Neural cell (in vitro differentiated cells): ENCODE results near the gene KIF20B. TPM values are rescaled to one million over a fixed set of nuclear protein-coding genes. Genes with fewer than 3 reads are reported as not detected.

Source experiments
- H2AFZ ChIP-seq: fragments of 200-600, 300-800 bp; sonication (generic), shearing (Covaris generic); 2 replicates; pipeline ENCODE4 v1.6.0; 2014; ENCODE audit warnings: low read depth, mild to moderate bottlenecking, antibody characterized with exemption, low read length, moderate library complexity
- H3F3A ChIP-seq: fragments of 200-600 bp; shearing (Covaris generic); 2 replicates; pipeline ENCODE4 v1.6.1; 2016; ENCODE audit warnings: mild to moderate bottlenecking, moderate library complexity, mixed read lengths, antibody characterized with exemption, low read length; ENCODE audit not compliant: insufficient read depth, poor library complexity, severe bottlenecking
- H3K27ac ChIP-seq: fragments of 200-600, 300-800 bp; sonication (generic), shearing (Covaris generic); 2 replicates; pipeline ENCODE4 v1.5.1; 2014; ENCODE audit warnings: mild to moderate bottlenecking, low read length, moderate library complexity
- H3K27me3 ChIP-seq: fragments of 300-800, 200-600 bp; sonication (generic), shearing (Covaris generic); 2 replicates; pipeline ENCODE4 v1.6.0; 2014; ENCODE audit warnings: mild to moderate bottlenecking, low read depth, low read length, moderate library complexity; ENCODE audit not compliant: insufficient read depth
- H3K36me3 ChIP-seq: fragments of 300-800, 200-600 bp; sonication (generic), shearing (Covaris generic); 2 replicates; pipeline ENCODE4 v1.5.1; 2014; ENCODE audit warnings: mild to moderate bottlenecking, antibody characterized with exemption, low read length, moderate library complexity; ENCODE audit not compliant: insufficient read depth
- H3K4me2 ChIP-seq: fragments of 300-800, 200-600 bp; sonication (generic), shearing (Covaris generic); 2 replicates; pipeline ENCODE4 v1.6.0; 2014; ENCODE audit warnings: mild to moderate bottlenecking, low read length
- H3K4me3 ChIP-seq: fragments of 300-800, 200-600 bp; sonication (generic), shearing (Covaris generic); 2 replicates; pipeline ENCODE4 v1.5.1; 2014; ENCODE audit warnings: mild to moderate bottlenecking, low read length, moderate library complexity
- H3K79me2 ChIP-seq: fragments of 200-600 bp; shearing (Covaris generic); replicated peaks from 2 replicates; pipeline ENCODE4 v1.6.0; 2014; ENCODE audit warnings: mild to moderate bottlenecking, low read length, moderate library complexity; ENCODE audit not compliant: insufficient read depth
- H3K9ac ChIP-seq: fragments of 300-800, 200-600 bp; sonication (generic), shearing (Covaris generic); 2 replicates; pipeline ENCODE4 v1.6.1; 2016; ENCODE audit warnings: mild to moderate bottlenecking, low read length, mixed read lengths
- H3K9me2 ChIP-seq: fragments of 200-600 bp; shearing (Covaris generic); 2 replicates; pipeline ENCODE4 v1.6.1; 2016; ENCODE audit warnings: mild to moderate bottlenecking, low read length, mixed read lengths; ENCODE audit not compliant: insufficient read depth
- H3K9me3 ChIP-seq: fragments of 200-600, 300-800 bp; sonication (generic), shearing (Covaris generic); 2 replicates; pipeline ENCODE4 v1.6.1; 2016; ENCODE audit warnings: mild to moderate bottlenecking, mixed run types, low read length, moderate library complexity, mixed read lengths
- H4K20me1 ChIP-seq: fragments of 200-600 bp; shearing (Covaris generic); 2 replicates; pipeline ENCODE4 v1.6.1; 2016; ENCODE audit warnings: mild to moderate bottlenecking, mixed run types; ENCODE audit not compliant: insufficient read depth
- CTCF ChIP-seq: fragments of 450-650 bp; IDR thresholded peaks from 2 replicates; pipeline ENCODE4 v1.5.1; 2014; ENCODE audit warnings: antibody characterized with exemption, mild to moderate bottlenecking, moderate library complexity; ENCODE audit not compliant: poor library complexity, severe bottlenecking
- EP300 ChIP-seq: fragments of 450-650 bp; conservative IDR thresholded peaks from 2 replicates; pipeline ENCODE4 v1.6.1; 2014; ENCODE audit warnings: antibody characterized with exemption, mild to moderate bottlenecking, moderate library complexity; ENCODE audit not compliant: poor library complexity, severe bottlenecking
- EZH2 ChIP-seq: fragments of 200-600, 300-800 bp; shearing (Covaris generic), sonication (generic); IDR thresholded peaks from 2 replicates; pipeline ENCODE4 v1.6.1; 2014; ENCODE audit warnings: antibody characterized with exemption, low read length, borderline replicate concordance, mild to moderate bottlenecking; ENCODE audit not compliant: insufficient read depth, poor library complexity, severe bottlenecking
- MXI1 ChIP-seq: fragments of 450-650 bp; conservative IDR thresholded peaks from 2 replicates; pipeline ENCODE4 v1.6.1; 2014; ENCODE audit warnings: antibody characterized with exemption, mild to moderate bottlenecking; ENCODE audit not compliant: poor library complexity, severe bottlenecking
- POLR2AphosphoS5 ChIP-seq: IDR thresholded peaks from 2 replicates; pipeline ENCODE4 v1.6.1; 2012
- RAD21 ChIP-seq: fragments of 450-650 bp; conservative IDR thresholded peaks from 2 replicates; pipeline ENCODE4 v1.6.1; 2014; ENCODE audit warnings: antibody characterized with exemption, mild to moderate bottlenecking, moderate library complexity
- REST ChIP-seq: IDR thresholded peaks from 2 replicates; pipeline ENCODE4 v1.6.1; 2012; ENCODE audit warnings: borderline replicate concordance
- SMC3 ChIP-seq: fragments of 450-650 bp; conservative IDR thresholded peaks from 2 replicates; pipeline ENCODE4 v1.6.1; 2014; ENCODE audit warnings: antibody characterized with exemption, mild to moderate bottlenecking, moderate library complexity; ENCODE audit not compliant: poor library complexity
- TAF1 ChIP-seq: IDR thresholded peaks from 2 replicates; pipeline ENCODE4 v1.6.1; 2012; ENCODE audit warnings: low read depth
- polyA plus RNA-seq: library from polyadenylated mRNA; depleted of rRNA; stranded (reverse); fragments of >200 nt; gene quantifications from 2 replicates; pipeline ENCODE4 v1.2.3, GENCODE V29; 2014

Gene KIF20B
- polyA plus RNA-seq, 1 donor from 2014 or later, result 3.9 TPM

DNA sequence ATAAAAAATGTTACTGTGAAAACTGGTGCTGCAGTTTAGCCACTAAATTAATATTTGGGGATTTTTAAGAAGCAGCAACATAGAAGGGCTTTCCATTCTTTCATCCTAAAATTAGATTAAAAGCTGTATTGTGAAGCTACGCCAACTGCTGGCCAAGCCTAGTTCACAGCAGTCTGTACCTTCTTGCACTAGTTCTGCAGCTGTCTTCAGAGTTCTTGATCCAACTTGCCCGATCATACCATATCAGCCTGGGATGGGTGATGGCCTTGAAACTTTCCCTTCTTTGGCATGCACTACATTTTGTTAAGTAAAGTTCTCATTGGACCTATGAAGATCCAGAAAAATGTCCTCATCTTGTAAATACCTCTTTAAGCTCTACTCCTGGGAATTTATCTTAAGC lies 36.1 kb upstream of the KIF20B start:
- no peaks in the 10 kb centered on the region for H4K20me1 ChIP-seq
- H3K27me3 ChIP-seq, result no peaks in the 10 kb centered on the region
- no peak overlapping the region for H3K27ac ChIP-seq
- H3K9me2 ChIP-seq, result no peaks in the 10 kb centered on the region
- no peak for TF ChIP-seq POLR2AphosphoS5
- no peak for TF ChIP-seq EZH2
- no peak for TF ChIP-seq MXI1
- no peak for TF ChIP-seq RAD21
- TF ChIP-seq CTCF, result no peak
- no peak for TF ChIP-seq TAF1
- TF ChIP-seq SMC3, result no peak
- TF ChIP-seq EP300, result no peak
- no peak for TF ChIP-seq REST
- no peak overlapping the region for H2AFZ ChIP-seq
- H3F3A ChIP-seq, result no peaks in the 10 kb centered on the region
- H3K4me3 ChIP-seq, result no peak overlapping the region
- H3K79me2 ChIP-seq, result no peaks in the 10 kb centered on the region
- H3K9ac ChIP-seq, result no peak overlapping the region
- H3K9me3 ChIP-seq, result no peaks in the 10 kb centered on the region
- no peaks in the 10 kb centered on the region for H3K36me3 ChIP-seq
- no peak overlapping the region for H3K4me2 ChIP-seq

- no peaks in the 10 kb centered on the region for H3K27me3 ChIP-seq
- H3K27ac ChIP-seq, result no peak overlapping the region
- H3K9me2 ChIP-seq, result no peaks in the 10 kb centered on the region
- H3F3A ChIP-seq, result no peaks in the 10 kb centered on the region
- no peak overlapping the region for H3K9ac ChIP-seq
- H3K4me3 ChIP-seq, result no peak overlapping the region
- H2AFZ ChIP-seq, result no peak overlapping the region
- H3K79me2 ChIP-seq, result no peaks in the 10 kb centered on the region
- H3K9me3 ChIP-seq, result no peaks in the 10 kb centered on the region
- TF ChIP-seq RAD21, result no peak
- TF ChIP-seq TAF1, result no peak
- TF ChIP-seq REST, result no peak
- TF ChIP-seq MXI1, result no peak
- TF ChIP-seq EP300, result no peak
- TF ChIP-seq EZH2, result no peak
- TF ChIP-seq POLR2AphosphoS5, result no peak
- H4K20me1 ChIP-seq, result no peaks in the 10 kb centered on the region
- H3K36me3 ChIP-seq, result no peaks in the 10 kb centered on the region
- no peak overlapping the region for H3K4me2 ChIP-seq
Observed at GRCh38 chr10:89666138-89666537, 35.3 kb upstream of the KIF20B start.
